Pancreas (tissue), 10 donors: ENCODE data around the gene P3H2. TPM values are rescaled to one million over a fixed set of nuclear protein-coding genes. Genes with fewer than 3 reads are reported as not detected.

Experiments
- ATAC-seq, 4 donors: fragments of 200-7000 bp; cut with Tn5 transposase; one replicate each; pipeline versions ENCODE4 v1.8.0 to v1.9.1; 2020; ENCODE audit warnings: mild to moderate bottlenecking in 4 of 4, moderate library complexity in 4 of 4
- DNase-seq, 6 donors: peaks; one replicate each; pipeline ENCODE4 v3.0.0-alpha.2; 2020
- FAIRE-seq: peaks from 2 replicates; lab custom pipeline; 2012; peaks lifted over from hg19 to GRCh38; lab: Jason Lieb, UNC
- H3K27ac ChIP-seq, 4 donors: fragments of 200-600 bp; sonication (generic); 1 replicate in 3 of 4; 2 replicates in 1 of 4; pipeline versions ENCODE4 v1.5.0 to v1.8.0; 2020
- H3K27me3 ChIP-seq, 4 donors: fragments of 200-600 bp; one replicate each; pipeline ENCODE4 v1.8.0; 2021
- H3K36me3 ChIP-seq, 3 donors: fragments of 200-600 bp; sonication (generic) in 1 of 3; one replicate each; pipeline versions ENCODE4 v1.5.0 to v1.8.0; 2020 to 2021
- H3K4me1 ChIP-seq, 3 donors: fragments of 200-600 bp; one replicate each; pipeline ENCODE4 v1.8.0; 2021
- H3K4me3 ChIP-seq, 4 donors: fragments of 200-600 bp; sonication (generic) in 2 of 4; one replicate each; pipeline versions ENCODE4 v1.5.0 to v1.8.0; 2020 to 2021
- H3K9me3 ChIP-seq, 4 donors: fragments of 200-600 bp; one replicate each; pipeline ENCODE4 v1.8.0; 2021
- WGBS, 2 donors: extraction: QIAGEN DNeasy Blood & Tissue Kit; methylation state at CpG; one replicate each; pipeline ENCODE4 v1.1.7; 2013; 5-methylcytosine and 5-hydroxymethylcytosine counted together
- intact Hi-C, 3 donors: fragments of 100-400 bp; cut with DNase I; formaldehyde crosslinking; loops; one replicate each; pipeline versions ENCODE4 v1.11.1 to v1.14.2; 2022
- polyA plus RNA-seq, 2 donors: library from polyadenylated mRNA; stranded (reverse); fragments of 200-250 nt; gene quantifications; one replicate each; pipeline ENCODE4 v1.2.3, GENCODE V29; 2013
- total RNA-seq, 6 donors: library from RNA; stranded (reverse); fragmentation: NEBNext Ultra II Directional in 4 of 6; extraction: Animal tissue kit (Norgen Biotek cat#: 25700) in 4 of 6; gene quantifications; one replicate each; pipeline versions ENCODE4 v1.2.1 to v1.2.4, GENCODE V29; 2021 to 2023
- TF ChIP-seq, protein P1 (sequence below), 4 donors: fragments of 200-600 bp; sonication (generic) in 3 of 4; IDR thresholded peaks; one replicate each; pipeline versions ENCODE4 v1.5.0 to v1.8.0; 2021; ENCODE audit warnings: antibody characterized with exemption in 4 of 4
- donor health status: healthy with polysubstance abuse.
- donor health status: DM: no; HTN: no; CAD: no; lungs with moderate emphysema.
- donor health status: DM: no; HTN: no; CAD: no.
- donor health status: control.
- donor health status: control.
- donor health status: Bipolar disorder and iron deficiency.
- donor health status: DM: yes; HTN: yes; CAD: no.
- donor health status: DM: no; HTN: no; CAD: no.
- donor health status: DM: no; HTN: no; CAD: no.
- donor health status: DM: yes; HTN: yes; CAD: no.

The P3H2 gene
- total and polyA plus RNA-seq, 8 donors: 1.2 to 5.7 (median 4.4) TPM

DNA sequence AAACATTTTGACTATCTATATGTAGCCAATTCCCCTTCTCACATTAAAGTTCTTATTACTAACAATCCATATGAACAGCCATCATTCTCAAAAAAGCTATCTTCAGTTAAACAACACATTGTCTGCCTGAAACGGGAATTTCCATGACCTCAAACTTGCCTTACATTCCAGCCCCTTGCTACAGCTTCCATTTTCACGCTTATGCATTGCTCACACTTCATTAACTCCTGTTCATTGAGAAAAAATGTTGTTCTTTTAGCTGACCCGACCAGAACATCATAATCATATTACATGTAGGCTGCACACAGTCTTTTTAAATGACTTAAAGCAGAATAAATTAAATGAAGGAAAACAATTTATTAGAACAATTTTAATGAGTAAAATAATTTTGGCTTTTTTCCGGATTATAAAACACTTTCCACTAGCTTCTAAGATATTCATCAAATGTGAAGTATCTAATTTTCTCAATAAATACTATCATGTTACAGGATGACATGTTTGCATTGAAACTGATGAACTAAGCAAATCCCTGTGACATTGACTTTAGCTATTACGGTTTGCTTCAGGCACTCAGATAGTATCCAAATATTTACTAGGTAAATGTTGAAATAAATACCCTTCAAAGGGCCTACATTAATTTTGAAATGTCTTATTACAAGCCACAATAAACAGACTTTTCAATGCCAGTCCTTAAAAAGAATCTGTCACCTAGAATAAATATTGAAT, 49.9 kb downstream of the P3H2 start:
- intact Hi-C loops: no loop called here
- ATAC-seq (no peak), FAIRE-seq (peak; percentile 9), DNase-seq (no peak)
- H3K27me3 ChIP-seq: no peaks in the 10 kb centered on the region
- no peaks in the 10 kb centered on the region for H3K4me1 ChIP-seq
- WGBS, 2 donors: 55 to 56% methylated on average over 5 of the region's 5 CpGs
- H3K27ac ChIP-seq: no peak overlapping the region
- TF ChIP-seq, protein P1, sequence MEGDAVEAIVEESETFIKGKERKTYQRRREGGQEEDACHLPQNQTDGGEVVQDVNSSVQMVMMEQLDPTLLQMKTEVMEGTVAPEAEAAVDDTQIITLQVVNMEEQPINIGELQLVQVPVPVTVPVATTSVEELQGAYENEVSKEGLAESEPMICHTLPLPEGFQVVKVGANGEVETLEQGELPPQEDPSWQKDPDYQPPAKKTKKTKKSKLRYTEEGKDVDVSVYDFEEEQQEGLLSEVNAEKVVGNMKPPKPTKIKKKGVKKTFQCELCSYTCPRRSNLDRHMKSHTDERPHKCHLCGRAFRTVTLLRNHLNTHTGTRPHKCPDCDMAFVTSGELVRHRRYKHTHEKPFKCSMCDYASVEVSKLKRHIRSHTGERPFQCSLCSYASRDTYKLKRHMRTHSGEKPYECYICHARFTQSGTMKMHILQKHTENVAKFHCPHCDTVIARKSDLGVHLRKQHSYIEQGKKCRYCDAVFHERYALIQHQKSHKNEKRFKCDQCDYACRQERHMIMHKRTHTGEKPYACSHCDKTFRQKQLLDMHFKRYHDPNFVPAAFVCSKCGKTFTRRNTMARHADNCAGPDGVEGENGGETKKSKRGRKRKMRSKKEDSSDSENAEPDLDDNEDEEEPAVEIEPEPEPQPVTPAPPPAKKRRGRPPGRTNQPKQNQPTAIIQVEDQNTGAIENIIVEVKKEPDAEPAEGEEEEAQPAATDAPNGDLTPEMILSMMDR (IDR thresholded peaks at IDR 0.05): no peak
- no peaks in the 10 kb centered on the region for H3K36me3 ChIP-seq
- no peaks in the 10 kb centered on the region for H3K9me3 ChIP-seq
- H3K4me3 ChIP-seq: no peak overlapping the region

DNA sequence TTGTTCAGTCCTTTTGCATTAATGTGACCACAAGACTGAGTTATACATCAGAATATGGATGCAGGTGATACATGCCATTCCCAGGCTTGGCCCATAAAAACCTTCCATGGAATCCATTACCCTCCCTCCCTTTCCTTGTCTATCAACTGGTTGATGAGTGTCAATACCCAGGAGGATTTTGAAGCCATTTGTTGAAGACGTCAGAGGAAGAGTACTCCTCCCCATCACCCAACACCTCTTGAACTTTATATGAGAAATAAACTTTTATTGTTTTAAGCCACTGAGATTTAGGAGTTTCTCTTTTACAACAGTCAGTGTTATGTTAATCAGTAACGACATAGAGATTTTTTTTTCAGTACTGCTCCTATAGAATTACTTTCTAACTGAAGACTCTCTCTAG, 55.5 kb downstream of the P3H2 start:
- H3K27ac ChIP-seq: no peak overlapping the region
- no peaks in the 10 kb centered on the region for H3K27me3 ChIP-seq
- FAIRE-seq: peak; percentile 89
- H3K4me1 ChIP-seq: no peaks in the 10 kb centered on the region
- 65 to 71% methylated on average over 2 of the region's 2 CpGs for WGBS, 2 donors
- no peak for DNase-seq
- no peaks in the 10 kb centered on the region for H3K36me3 ChIP-seq
- intact Hi-C loops: no loop called here
- no peak for ATAC-seq
- H3K4me3 ChIP-seq: no peak overlapping the region
- no peaks in the 10 kb centered on the region for H3K9me3 ChIP-seq
- TF ChIP-seq, protein P1 (IDR thresholded peaks at IDR 0.05): no peak

DNA sequence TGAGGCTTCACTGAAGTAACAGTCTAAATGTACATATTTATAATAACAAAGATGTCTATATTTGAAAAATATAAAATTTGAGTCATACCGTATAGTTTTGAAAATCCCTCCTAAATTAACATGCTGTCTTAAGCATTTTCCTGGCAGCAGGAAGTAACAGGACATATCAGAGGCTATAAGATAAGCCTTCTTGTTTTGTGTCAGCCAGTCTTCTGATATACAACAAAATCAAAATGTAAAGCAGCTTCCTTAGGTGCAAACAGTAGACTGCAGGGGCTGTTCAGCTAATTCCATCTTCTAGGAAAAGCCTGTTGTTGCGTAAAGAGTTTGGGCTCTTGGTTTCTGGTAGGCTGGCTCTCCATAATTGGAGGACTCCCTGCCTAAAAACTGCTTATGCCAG, 56.0 kb downstream of the P3H2 start:
- intact Hi-C loops: no loop called here
- no peak for FAIRE-seq
- Histone ChIP-seq H3K4me3 (no peak overlapping the region), H3K4me1 (no peaks in the 10 kb centered on the region), H3K27ac (no peak overlapping the region), H3K9me3 (no peaks in the 10 kb centered on the region), H3K27me3 (no peaks in the 10 kb centered on the region), H3K36me3 (no peaks in the 10 kb centered on the region)
- DNase-seq: no peak
- TF ChIP-seq, protein P1 (IDR thresholded peaks at IDR 0.05): no peak
- 85 to 89% methylated on average over 2 of the region's 2 CpGs for WGBS, 2 donors
- ATAC-seq: no peak

DNA sequence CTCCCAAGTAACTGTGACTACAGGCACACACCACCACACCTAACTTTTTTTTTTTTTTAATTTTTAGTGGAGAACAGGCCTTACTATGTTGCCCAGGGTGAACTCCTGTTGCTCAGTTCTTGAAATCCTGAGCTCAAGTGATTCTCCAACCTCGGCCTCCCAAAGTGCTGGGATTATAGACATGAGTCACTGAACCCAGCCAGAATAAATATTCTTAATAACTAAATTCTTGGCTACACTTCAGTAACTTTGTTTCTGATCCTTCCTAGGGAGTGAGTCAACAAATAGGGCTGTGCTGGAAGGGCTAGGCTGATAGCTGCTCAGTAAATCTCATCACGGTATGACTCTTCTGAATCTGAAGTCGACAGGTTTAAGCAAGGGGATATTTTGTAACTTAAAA, 56.6 kb downstream of the P3H2 start:
- 64 to 65% methylated on average over 3 of the region's 3 CpGs for WGBS, 2 donors
- intact Hi-C loops: no loop called here

DNA sequence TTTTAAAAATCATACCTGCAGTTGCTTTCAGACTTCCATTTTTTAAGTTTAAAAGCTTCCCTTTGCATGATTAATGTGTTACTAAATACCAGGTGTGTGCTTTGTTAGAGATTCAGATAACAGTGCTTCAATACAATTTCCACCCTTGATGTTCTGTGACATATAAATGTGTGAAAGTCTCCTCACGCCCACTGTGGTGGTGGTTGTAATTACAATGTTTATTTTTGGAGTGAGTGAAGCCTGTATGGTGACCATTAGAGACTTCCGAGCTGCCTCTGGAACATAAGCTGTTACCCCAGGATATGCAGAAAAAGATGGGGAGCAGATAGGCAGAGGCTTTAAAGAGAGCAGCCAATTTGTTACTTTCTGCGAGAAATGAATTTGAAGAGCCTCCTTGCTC, 57.2 kb downstream of the P3H2 start:
- no peak for ATAC-seq
- intact Hi-C loops: no loop called here
- 63% methylated on average over 3 of the region's 3 CpGs for WGBS, 2 donors

More for the DNA sequence above, 56.6 kb downstream of the P3H2 start:
- no peaks in the 10 kb centered on the region for H3K27me3 ChIP-seq
- no peaks in the 10 kb centered on the region for H3K9me3 ChIP-seq
- H3K27ac ChIP-seq: no peak overlapping the region
- ATAC-seq (peak in 3 of 4 donors; percentile 60 to 74 (median 66)), DNase-seq (no peak), FAIRE-seq (peak; percentile 23)
- TF ChIP-seq, protein P1 (IDR thresholded peaks at IDR 0.05): no peak
- H3K36me3 ChIP-seq: no peaks in the 10 kb centered on the region
- H3K4me3 ChIP-seq: no peak overlapping the region
- no peaks in the 10 kb centered on the region for H3K4me1 ChIP-seq

More for the DNA sequence above, 57.2 kb downstream of the P3H2 start:
- no peak overlapping the region for H3K4me3 ChIP-seq
- H3K27ac ChIP-seq: no peak overlapping the region
- no peak for DNase-seq
- H3K4me1 ChIP-seq: no peaks in the 10 kb centered on the region
- no peaks in the 10 kb centered on the region for H3K9me3 ChIP-seq
- no peaks in the 10 kb centered on the region for H3K27me3 ChIP-seq
- TF ChIP-seq, protein P1 (IDR thresholded peaks at IDR 0.05): no peak
- no peaks in the 10 kb centered on the region for H3K36me3 ChIP-seq
- no peak for FAIRE-seq
